SK-N-SH (cell line): ENCODE data around the gene ARCN1. TPM values are rescaled to one million over a fixed set of nuclear protein-coding genes. Genes with fewer than 3 reads are reported as not detected.

ENCODE experiments used
- CTCF ChIA-PET: fragments of 300-600, 350-600 bp; formaldehyde crosslinking; extraction: SDS; loops from one replicate; lab custom pipeline; 2021; lab: Yijun Ruan, JAX
- POLR2A ChIA-PET: fragments of 350-600 bp; sonication (Branson Sonifier 250); formaldehyde crosslinking; extraction: SDS; loops from one replicate; lab custom pipeline; 2020; ENCODE audit warnings: antibody characterized with exemption, inconsistent platforms; lab: Yijun Ruan, JAX
- DNase-seq: peaks from one replicate; pipeline ENCODE4 v3.0.0; 2012
- H2AFZ ChIP-seq: fragments of 200-600 bp; sonication (generic); 2 replicates; pipeline ENCODE4 v1.8.1; 2016; ENCODE audit warnings: antibody characterized with exemption, mild to moderate bottlenecking, low read depth
- H3F3A ChIP-seq: fragments of 200-600 bp; sonication (generic); replicated peaks from 2 replicates; pipeline ENCODE3; 2016; ENCODE audit warnings: antibody characterized with exemption, mild to moderate bottlenecking; ENCODE audit not compliant: insufficient read depth
- H3K27ac ChIP-seq, 2 experiments: fragments of 200-500 bp in 1 of 2; fragments of 200-600 bp in 1 of 2; sonication (Bioruptor generic) in 1 of 2; sonication (generic), shearing (Covaris generic) in 1 of 2; 2 replicates each; pipeline versions ENCODE4 v1.5.1 to v1.6.1; 2014 to 2016; ENCODE audit warnings: low read depth in 2 of 2, inconsistent platforms in 1 of 2, low read length in 1 of 2, mild to moderate bottlenecking in 1 of 2, mixed read lengths in 1 of 2
- H3K27me3 ChIP-seq: fragments of 200-600 bp; sonication (generic), shearing (Covaris generic); 2 replicates; pipeline ENCODE4 v1.6.1; 2016; ENCODE audit warnings: mixed run types; ENCODE audit not compliant: insufficient read depth
- H3K36me3 ChIP-seq, 2 experiments: fragments of 200-500 bp in 1 of 2; fragments of 200-600 bp in 1 of 2; sonication (Bioruptor generic) in 1 of 2; sonication (generic) in 1 of 2; replicated peaks in 1 of 2; 2 replicates each; pipeline versions ENCODE3 to v1.5.1; 2014 to 2016; ENCODE audit warnings: low read length in 1 of 2, mild to moderate bottlenecking in 1 of 2; ENCODE audit not compliant: insufficient read depth in 2 of 2, control insufficient read depth in 1 of 2
- H3K4me1 ChIP-seq, 2 experiments: fragments of 200-500 bp in 1 of 2; fragments of 200-600 bp in 1 of 2; sonication (Bioruptor generic) in 1 of 2; sonication (generic), shearing (Covaris generic) in 1 of 2; 2 replicates each; pipeline versions ENCODE4 v1.5.1 to v1.6.1; 2014 to 2016; ENCODE audit warnings: low read depth in 1 of 2, low read length in 1 of 2, mixed run types in 1 of 2; ENCODE audit not compliant: insufficient read depth in 2 of 2, control insufficient read depth in 1 of 2
- H3K4me2 ChIP-seq: fragments of 200-600 bp; sonication (generic), shearing (Covaris generic); 2 replicates; pipeline ENCODE4 v1.6.1; 2017; ENCODE audit warnings: mixed run types
- H3K4me3 ChIP-seq, 2 experiments: fragments of 200-500 bp in 1 of 2; fragments of 200-600 bp in 1 of 2; sonication (Bioruptor generic) in 1 of 2; sonication (generic), shearing (Covaris generic) in 1 of 2; 2 replicates each; pipeline versions ENCODE4 v1.5.1 to v1.8.1; 2014 to 2016; ENCODE audit warnings: low read depth in 2 of 2, inconsistent platforms in 1 of 2, low read length in 1 of 2, mild to moderate bottlenecking in 1 of 2, mixed read lengths in 1 of 2, moderate library complexity in 1 of 2
- H3K79me2 ChIP-seq: fragments of 200-600 bp; sonication (generic); 2 replicates; pipeline ENCODE4 v1.8.1; 2017; ENCODE audit warnings: mild to moderate bottlenecking; ENCODE audit not compliant: insufficient read depth
- H3K9ac ChIP-seq: fragments of 200-600 bp; sonication (generic); 2 replicates; pipeline ENCODE4 v1.6.1; 2017; ENCODE audit warnings: mixed run types
- H3K9me2 ChIP-seq: fragments of 200-600 bp; sonication (generic); 2 replicates; pipeline ENCODE4 v1.6.1; 2017; ENCODE audit warnings: mixed run types
- H3K9me3 ChIP-seq: fragments of 200-600 bp; sonication (generic); 2 replicates; pipeline ENCODE4 v1.6.1; 2017; ENCODE audit warnings: mixed run types, mild to moderate bottlenecking, moderate library complexity
- H4K20me1 ChIP-seq: fragments of 200-600 bp; sonication (generic); 2 replicates; pipeline ENCODE4 v1.6.1; 2017; ENCODE audit warnings: mild to moderate bottlenecking, mixed run types; ENCODE audit not compliant: insufficient read depth
- CHD2 ChIP-seq: fragments of 150-350 bp; IDR thresholded peaks from 2 replicates; pipeline ENCODE4 v1.6.1; 2018; ENCODE audit warnings: low read length; ENCODE audit not compliant: partially characterized antibody
- CTCF ChIP-seq: fragments of 200-600 bp; sonication (generic); IDR thresholded peaks from 2 replicates; pipeline ENCODE4 v1.6.1; 2017; ENCODE audit warnings: antibody characterized with exemption, mild to moderate bottlenecking, moderate library complexity
- EP300 ChIP-seq, 2 experiments: IDR thresholded peaks; 2 replicates each; pipeline versions ENCODE4 v1.4.0 to v1.6.1; 2012; ENCODE audit warnings: borderline replicate concordance in 1 of 2, low read depth in 1 of 2, low read length in 1 of 2
- FOSL2 ChIP-seq: IDR thresholded peaks from 2 replicates; pipeline ENCODE4 v1.4.0; 2012; ENCODE audit warnings: low read depth, mild to moderate bottlenecking, moderate library complexity, borderline replicate concordance
- FOXJ3 ChIP-seq: sonication (generic); formaldehyde crosslinking; IDR thresholded peaks from 2 replicates; pipeline ENCODE4 v1.5.1; 2020; ENCODE audit warnings: mild to moderate bottlenecking, missing genetic modification reagents
- IRF3 ChIP-seq: fragments of 150-350 bp; IDR thresholded peaks from 2 replicates; pipeline ENCODE4 v1.6.1; 2016; ENCODE audit warnings: mild to moderate bottlenecking, low read depth, low read length
- MXI1 ChIP-seq: IDR thresholded peaks from 2 replicates; pipeline ENCODE4 v1.6.1; 2012; ENCODE audit warnings: mild to moderate bottlenecking, low read depth, low read length, improper control_type of control experiment
- PBX3 ChIP-seq: IDR thresholded peaks from 2 replicates; pipeline ENCODE4; 2012
- POLR2AphosphoS5 ChIP-seq: IDR thresholded peaks from 2 replicates; pipeline ENCODE4 v1.6.1; 2012; ENCODE audit warnings: low read depth, low read length
- RCOR1 ChIP-seq: fragments of 150-350 bp; IDR thresholded peaks from 2 replicates; pipeline ENCODE4 v1.6.1; 2017; ENCODE audit warnings: antibody characterized with exemption, low read length
- REST ChIP-seq: IDR thresholded peaks from 2 replicates; pipeline ENCODE4 v1.6.1; 2012; ENCODE audit warnings: mild to moderate bottlenecking, low read depth, low read length, moderate library complexity
- RXRA ChIP-seq: IDR thresholded peaks from 2 replicates; pipeline ENCODE4 v1.4.0; 2012; ENCODE audit warnings: low read depth, mild to moderate bottlenecking, borderline replicate concordance
- SIN3A ChIP-seq: IDR thresholded peaks from 2 replicates; pipeline ENCODE4 v1.6.1; 2012; ENCODE audit warnings: low read depth, mild to moderate bottlenecking, low read length, moderate library complexity, borderline replicate concordance
- TEAD4 ChIP-seq: IDR thresholded peaks from 2 replicates; pipeline ENCODE4 v1.4.0; 2012; ENCODE audit warnings: mild to moderate bottlenecking, borderline replicate concordance; ENCODE audit not compliant: insufficient read depth
- WGBS: methylation state at CpG from one replicate; pipeline ENCODE4 v1.1.6; 2017; ENCODE audit warnings: low lambda C conversion rate; 5-methylcytosine and 5-hydroxymethylcytosine counted together
- polyA plus RNA-seq, 3 experiments: library from polyadenylated mRNA; depleted of rRNA; stranded (reverse); fragments of >200 nt; gene quantifications; 2 replicates each; pipeline ENCODE4 v1.2.3, GENCODE V29; 2012

The ARCN1 gene
- polyA plus RNA-seq, 1 of the 3 experiments (the other 2 are of a cell fraction): 128 TPM

- WGBS: 18% methylated on average over 6 of the region's 31 CpGs
- DNase-seq: no peak
- peak overlapping the region; percentile 69 for H3K9ac ChIP-seq
- peak overlapping the region in 1 of 2 experiments; percentile 78; a peak in 3 of 4 replicates for H3K27ac ChIP-seq
- POLR2A ChIA-PET: interaction anchor here (0.8 kb wide), 1 partner anchor 95 kb away, joined by 4 read pairs; no protein-coding TSS in a partner anchor
- no peak for TF ChIP-seq SIN3A
- 0 out of 2 replicates have a peak, but pooled peaks have one; percentile 8 for TF ChIP-seq POLR2AphosphoS5
- TF ChIP-seq EP300 (IDR thresholded peaks at IDR 0.05; ENCODE audit: borderline replicate concordance in 1 of 2, low read depth in 1 of 2, low read length in 1 of 2): no peak
- no peak for TF ChIP-seq FOXJ3 (CRISPR knock-in tag)
- no peak for TF ChIP-seq CHD2
- CTCF ChIA-PET: interaction anchor here (0.8 to 1.6 kb wide), 4 partner anchors 25 to 359 kb away, joined by 3 to 4 read pairs (median 3); partner anchors contain the start of gene ARCN1
- H3K27me3 ChIP-seq: no peaks in the 10 kb centered on the region
- peaks cover 4 to 33% of the 10 kb centered on the region in 2 experiments for H3K36me3 ChIP-seq
- peak overlapping the region; percentile 95 for H3K4me2 ChIP-seq
- no peaks in the 10 kb centered on the region; the same call in 1 of the 2 replicates for H3K79me2 ChIP-seq
- peaks cover 4 to 18% of the 10 kb centered on the region in 2 experiments; a peak in 3 of 4 replicates for H3K4me1 ChIP-seq
- peaks cover 17% of the 10 kb centered on the region for H3F3A ChIP-seq
- peak overlapping the region; percentile 74 to 85 for H3K4me3 ChIP-seq
- no peaks in the 10 kb centered on the region for H3K9me3 ChIP-seq
- H3K9me2 ChIP-seq: no peaks in the 10 kb centered on the region
- peak overlapping the region; percentile 92; the same call in 1 of the 2 replicates for H2AFZ ChIP-seq
- H4K20me1 ChIP-seq: no peaks in the 10 kb centered on the region
Observed at GRCh38 chr11:118530180-118530682, 42.0 kb upstream of the ARCN1 start.

GRCh38 chr11:118530683-118531596 is 41.3 kb upstream of the ARCN1 start, which contains the start of gene TMEM25:
TMEM25 (plus strand) TSS chr11:118531192; CDS start chr11:118531802, 610 bp downstream.
- 5% methylated on average over 40 of the region's 94 CpGs for WGBS
- Histone ChIP-seq H3K79me2 (no peaks in the 10 kb centered on the region; the same call in 1 of the 2 replicates), H3F3A (peaks cover 10% of the 10 kb centered on the region), H3K27ac (peak within 1 kb of the TSS in 1 of 2 experiments; percentile 78; a peak in 3 of 4 replicates), H3K4me3 (peak within 1 kb of the TSS; percentile 74 to 85), H3K4me1 (peaks cover 4 to 18% of the 10 kb centered on the region in 2 experiments; a peak in 3 of 4 replicates), H3K9me2 (no peaks in the 10 kb centered on the region), H3K27me3 (no peaks in the 10 kb centered on the region), H3K9me3 (no peaks in the 10 kb centered on the region), H3K4me2 (peak within 1 kb of the TSS; percentile 95), H2AFZ (peak within 1 kb of the TSS; percentile 92), H4K20me1 (no peaks in the 10 kb centered on the region), H3K36me3 (peaks cover 0 to 28% of the 10 kb centered on the region in 2 experiments), H3K9ac (peak within 1 kb of the TSS; percentile 69)
- DNase-seq: peak; percentile 96
- ChIA-PET CTCF (interaction anchor here (0.8 to 1.6 kb wide), 3 partner anchors 24 to 333 kb away, joined by 3 read pairs; partner anchors contain the start of gene ARCN1), POLR2A (interaction anchor here (0.8 kb wide), 1 partner anchor 95 kb away, joined by 4 read pairs; no protein-coding TSS in a partner anchor)
- no peak for TF ChIP-seq REST
- TF ChIP-seq POLR2AphosphoS5: 0 out of 2 replicates have a peak, but pooled peaks have one; percentile 8
- peak; percentile 76; the same call in 1 of the 2 replicates for TF ChIP-seq SIN3A
- no peak for TF ChIP-seq RCOR1
- peak; percentile 78 for TF ChIP-seq MXI1
- no peak for TF ChIP-seq RXRA
- TF ChIP-seq FOSL2: no peak
- no peak for TF ChIP-seq TEAD4
- no peak for TF ChIP-seq PBX3
- no peak for TF ChIP-seq IRF3
- TF ChIP-seq CTCF: no peak
